Muscle of back (tissue), 11 donors: Measurements from ENCODE around the gene GLRB. TPM values are rescaled to one million over a fixed set of nuclear protein-coding genes. Genes with fewer than 3 reads are reported as not detected.
"Not testable (repeated sequence)": the region's sequence is repeated elsewhere in the genome, so short reads cannot be mapped to it uniquely, and the experiment has no call there.

ENCODE experiments used
- DNase-seq, 3 donors: peaks; one replicate each; pipeline versions ENCODE4 v3.0.0 to v3.0.0-alpha.2; 2013
- polyA plus RNA-seq, 10 donors: library from polyadenylated mRNA; unstranded; fragments of 120-200 nt; gene quantifications; one replicate each; pipeline ENCODE4 v1.2.1, GENCODE V29; 2013; ENCODE audit not compliant: insufficient read length in 10 of 10

The GLRB gene
- polyA plus RNA-seq, 10 donors = 4.1 to 7.2 (median 5.0) TPM

DNA sequence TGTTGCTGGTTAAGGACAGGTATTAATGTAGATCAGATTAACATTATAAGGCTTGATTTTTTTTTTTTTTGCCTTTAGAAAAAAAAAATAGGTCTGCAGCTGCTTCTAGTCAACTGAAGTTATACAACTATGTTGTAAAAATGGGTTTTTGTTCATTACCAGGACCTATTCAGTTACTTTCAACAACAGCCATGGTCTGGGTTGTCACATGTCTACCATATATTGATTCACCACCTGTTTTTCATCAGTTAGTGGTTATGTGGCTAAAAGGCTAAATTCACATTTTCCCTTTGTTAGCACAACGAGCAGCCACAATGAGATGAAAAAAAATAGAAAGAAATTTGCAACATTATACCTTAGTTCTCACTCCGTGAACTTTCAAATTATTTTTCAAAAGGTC, 45.5 kb downstream of the GLRB start:
- DNase-seq = no peak

DNA sequence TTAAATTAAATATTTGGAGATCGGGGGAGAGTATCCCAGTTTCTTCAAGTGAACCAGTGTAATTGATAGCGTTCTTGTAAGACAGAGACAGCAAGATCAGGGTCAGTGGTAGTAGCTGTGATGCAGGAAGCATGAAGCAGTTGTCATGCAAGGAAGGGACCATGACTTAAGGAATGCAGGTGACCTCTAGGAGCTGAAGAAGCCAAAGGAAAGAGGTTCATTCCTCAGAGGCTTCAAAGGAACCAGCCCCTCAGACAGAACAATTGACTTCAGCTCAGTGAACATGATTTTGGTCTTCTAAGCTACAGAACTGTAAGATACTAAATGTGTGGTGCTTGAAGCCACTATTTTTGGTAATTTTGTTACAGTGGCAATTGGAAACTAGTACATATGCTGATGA, 51.6 kb downstream of the GLRB start:
- no peak for DNase-seq

GRCh38 chr4:157128395-157128794, 52.4 kb downstream of the GLRB start:
- DNase-seq = peak in 2 of 3 donors; percentile 9 to 36

DNA sequence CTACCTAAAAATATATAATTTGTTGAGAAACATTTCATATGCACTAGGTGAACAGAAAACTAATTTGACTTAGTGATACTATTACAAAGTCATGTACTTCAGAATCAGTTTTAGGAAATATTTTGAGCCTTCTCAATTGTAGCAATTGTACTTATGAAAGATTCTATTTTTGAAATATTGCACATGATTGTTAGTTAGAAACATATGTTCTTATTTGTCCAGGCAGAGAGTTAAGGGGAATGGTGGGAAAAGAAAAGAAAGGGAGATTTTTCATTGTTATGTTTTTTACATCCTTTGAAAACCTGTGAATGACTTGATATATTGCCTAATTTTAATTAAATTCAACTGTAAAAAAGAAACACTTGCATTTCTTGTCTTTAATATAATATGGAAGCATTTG, 66.0 kb downstream of the GLRB start:
- no peak for DNase-seq

GRCh38 chr4:157143369-157143768, 67.4 kb downstream of the GLRB start:
- DNase-seq = no peak

DNA sequence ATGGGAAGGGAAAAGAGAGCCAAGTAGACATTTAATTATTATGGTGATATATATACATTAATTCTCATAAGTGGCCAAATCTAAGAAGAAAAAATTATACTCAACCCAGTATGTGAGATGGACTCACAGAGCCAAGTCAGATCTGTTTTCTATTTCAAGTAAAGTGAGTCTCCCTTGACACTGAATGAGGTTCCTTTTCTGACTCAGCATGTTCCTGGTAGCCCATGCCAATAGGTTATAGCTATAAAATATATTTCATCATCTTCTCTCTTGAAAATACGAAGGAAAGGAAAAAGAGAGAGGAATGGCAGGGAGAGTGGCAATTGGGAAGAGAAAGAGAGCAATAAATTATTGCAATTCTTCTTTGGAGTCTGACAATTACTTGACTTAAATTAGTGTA, 75.8 kb downstream of the GLRB start:
- no peak for DNase-seq

DNA sequence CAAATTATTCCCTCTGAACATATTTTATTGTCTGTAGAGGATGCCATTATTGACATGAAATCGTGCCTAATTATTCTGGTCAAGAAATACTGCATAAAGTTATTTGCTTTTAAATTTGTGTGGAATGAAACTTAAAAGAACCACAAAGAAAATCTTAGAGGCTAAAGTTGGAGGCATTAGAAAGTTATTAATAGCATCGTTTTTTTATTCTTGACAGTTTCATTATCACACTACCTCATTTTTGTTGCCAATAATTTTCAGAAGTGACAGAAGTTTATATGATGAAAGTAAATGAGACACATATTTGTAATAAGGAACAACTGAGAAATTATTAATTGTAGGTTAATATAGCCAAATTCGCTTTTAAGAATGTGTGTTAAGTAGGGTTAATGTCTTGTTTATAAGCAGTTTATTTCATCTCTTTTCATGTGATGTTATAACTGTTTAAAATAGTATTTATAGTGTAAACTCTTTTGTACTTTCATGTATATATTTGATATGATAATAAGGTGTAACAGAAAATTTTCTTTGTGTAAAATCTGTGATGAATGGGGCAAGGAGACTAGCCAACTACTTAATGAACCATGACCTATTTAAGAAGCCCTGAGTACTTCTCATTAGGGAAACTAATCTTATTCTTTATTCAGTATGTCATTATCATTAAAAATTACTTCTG, 90.1 kb downstream of the GLRB start:
- DNase-seq = no peak

GRCh38 chr4:157170321-157170720, 94.4 kb downstream of the GLRB start:
- DNase-seq = peak in 1 of 3 donors; percentile 3

DNA sequence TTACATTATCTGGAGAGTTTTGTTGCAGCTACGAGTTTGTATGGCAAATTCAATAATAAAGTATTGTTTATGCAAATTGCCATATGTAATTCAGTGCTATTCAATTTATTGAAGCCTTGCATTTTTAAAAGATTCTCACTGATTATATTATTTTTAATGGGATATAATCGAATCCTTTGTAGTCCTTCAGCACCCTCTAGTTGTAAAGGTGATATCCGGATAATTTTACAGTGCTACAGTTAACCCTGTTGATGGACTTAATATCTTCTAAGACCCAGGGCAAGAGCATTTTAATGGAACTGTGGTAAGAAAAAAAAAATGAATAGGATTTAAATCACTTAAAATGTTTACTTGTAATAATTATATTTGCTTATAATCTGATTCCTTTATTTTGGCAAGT, 96.1 kb downstream of the GLRB start:
- DNase-seq = peak in 2 of 3 donors; percentile 3 to 4

DNA sequence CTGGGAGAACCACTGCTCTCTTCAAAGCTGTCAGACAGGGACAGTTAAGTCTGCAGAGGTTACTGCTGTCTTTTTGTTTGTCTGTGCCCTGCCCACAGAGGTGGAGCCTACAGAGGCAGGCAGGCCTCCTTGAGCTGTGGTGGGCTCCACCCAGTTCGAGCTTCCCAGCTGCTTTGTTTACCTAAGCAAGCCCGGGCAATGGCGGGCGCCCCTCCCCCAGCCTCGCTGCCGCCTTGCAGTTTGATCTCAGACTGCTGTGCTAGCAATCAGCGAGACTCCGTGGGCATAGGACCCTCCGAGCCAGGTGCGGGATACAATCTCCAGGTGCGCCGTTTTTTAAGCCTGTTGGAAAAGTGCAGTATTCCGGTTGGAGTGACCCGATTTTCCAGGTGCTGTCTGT, 104.3 kb downstream of the GLRB start:
- DNase-seq = not testable (repeated sequence)

DNA sequence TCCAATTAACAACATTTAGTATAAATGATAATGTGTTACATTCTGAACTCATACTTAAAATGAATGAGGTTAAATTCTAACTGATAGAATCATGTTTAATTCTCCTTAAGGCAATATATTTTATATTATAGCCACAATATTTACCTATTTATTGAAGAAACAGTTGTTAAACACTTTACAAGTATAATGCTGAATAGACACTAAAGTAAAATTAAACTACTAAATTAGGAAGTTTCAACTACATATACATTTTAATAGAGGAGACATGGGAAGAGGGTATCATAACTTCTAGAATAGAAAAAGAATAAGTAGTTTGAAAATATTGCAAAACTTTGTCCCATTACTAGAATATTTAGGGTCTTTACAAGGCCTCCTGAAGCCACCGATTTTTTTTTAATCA, 108.3 kb downstream of the GLRB start:
- no peak for DNase-seq

- no peak for DNase-seq
These were observed 109.4 kb downstream of the GLRB start for GRCh38 chr4:157185363-157185762.

GRCh38 chr4:157195374-157195773, 119.4 kb downstream of the GLRB start:
- DNase-seq = no peak

- no peak for DNase-seq
These were observed 120.1 kb downstream of the GLRB start for GRCh38 chr4:157196046-157196445.

- no peak for DNase-seq
These were observed 128.8 kb downstream of the GLRB start for GRCh38 chr4:157204634-157205244.

GRCh38 chr4:157217708-157218107, 141.8 kb downstream of the GLRB start:
- DNase-seq = peak in 1 of 3 donors; percentile 18

DNA sequence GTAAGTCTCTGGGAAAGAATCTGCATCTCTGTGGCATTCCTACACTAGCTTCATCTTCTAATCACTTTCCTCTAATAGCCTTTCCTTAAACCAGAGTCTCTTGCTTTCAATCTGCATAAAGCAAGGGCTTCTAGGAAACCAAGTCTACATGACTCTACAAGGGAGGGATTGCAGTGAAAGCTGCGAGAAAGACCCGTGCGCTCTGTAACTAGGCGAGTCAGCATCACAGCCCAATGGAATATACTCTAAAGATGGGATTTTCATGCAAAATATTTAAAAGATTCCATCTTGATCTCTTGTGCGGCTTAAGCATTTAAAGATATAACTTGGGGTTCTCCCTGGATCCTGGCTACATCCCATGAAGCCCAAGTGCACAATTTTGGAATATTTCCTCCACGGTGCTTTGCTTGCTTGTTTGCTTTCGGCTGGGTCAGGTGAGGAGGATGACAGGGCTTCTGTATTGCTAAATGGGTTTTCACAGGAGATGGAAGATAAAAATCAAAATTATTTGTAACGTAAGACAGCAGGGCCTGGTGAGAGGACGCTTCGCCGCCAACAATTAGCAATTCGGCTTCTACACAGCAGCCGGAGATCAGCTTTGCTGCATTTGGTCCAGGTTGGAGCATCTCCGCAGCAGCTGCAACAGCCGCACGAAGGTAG, 143.9 kb downstream of the GLRB start:
- DNase-seq = no peak

GRCh38 chr4:157220371-157220881, 144.5 kb downstream of the GLRB start, which contains the start of gene GRIA2:
Gene GRIA2, plus strand, starts transcription at chr4:157220728. Its CDS starts 315 bp downstream, at chr4:157221043.
- DNase-seq = peak; percentile 64 to 91 (median 85)

- DNase-seq = no peak
These were observed 145.5 kb downstream of the GLRB start for GRCh38 chr4:157221426-157221894.
